ENCODE data around the gene ZNF500. TPM values are rescaled to one million over a fixed set of nuclear protein-coding genes. Genes with fewer than 3 reads are reported as not detected.

Gene ZNF500
- total and polyA plus RNA-seq, 10 of the 15 experiments (the other 5 are each of a cell fraction or from before 2014, with no cell fraction given): 0.99 to 13.1 (median 5.5) TPM

DNA sequence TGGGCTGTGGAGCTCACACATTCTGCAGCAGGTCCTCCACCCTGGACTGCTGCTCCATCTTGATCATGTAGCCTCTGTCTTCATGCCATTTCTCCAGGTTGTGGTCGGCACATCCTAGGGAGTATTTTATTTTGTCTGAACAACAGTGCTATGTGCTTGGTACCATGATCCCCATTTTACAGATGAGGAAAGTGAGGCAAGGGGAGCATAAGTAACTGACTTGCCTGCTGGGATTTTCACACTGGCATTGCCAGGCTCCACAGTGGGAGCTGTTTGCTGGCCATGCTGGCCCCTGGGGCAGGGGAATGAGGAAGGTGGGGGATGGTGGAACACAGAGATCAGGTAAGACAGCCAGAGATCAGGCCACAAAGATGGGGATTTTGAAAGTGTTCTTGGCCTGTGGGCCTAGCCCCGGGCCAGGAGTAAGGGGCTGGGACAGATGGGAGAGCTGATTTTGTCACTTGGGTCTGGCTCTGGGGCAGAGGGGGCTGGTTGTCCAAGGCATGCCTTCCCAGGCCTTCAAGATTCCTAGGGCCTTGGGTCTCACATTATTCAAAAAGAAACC is 9.3 kb upstream of the ZNF500 start:
- FAIRE-seq (no peak), ATAC-seq (no peak), DNase-seq (ENCODE audit: low read depth, low spot score) (no peak)
- Histone ChIP-seq H2AFZ (ENCODE audit: control insufficient read depth, low read depth, low read length) (no peak overlapping the region), H3K27me3 (replicated peaks in 1 of 2; ENCODE audit: control insufficient read depth in 2 of 2, insufficient read depth in 2 of 2, low read length in 1 of 2) (no peaks in the 10 kb centered on the region), H3K9ac (ENCODE audit: control insufficient read depth, insufficient read depth, low read length) (no peak overlapping the region), H4K20me1 (ENCODE audit: control insufficient read depth, insufficient read depth) (no peaks in the 10 kb centered on the region), H3K4me3 (no peak overlapping the region), H3K79me2 (ENCODE audit: control insufficient read depth, insufficient read depth, low read length) (no peaks in the 10 kb centered on the region), H3K9me3 (replicated peaks; ENCODE audit: control insufficient read depth, insufficient read depth, low read length) (no peaks in the 10 kb centered on the region), H3K36me3 (ENCODE audit: control insufficient read depth in 2 of 2, insufficient read depth in 2 of 2, low read length in 1 of 2) (no peaks in the 10 kb centered on the region), H3K4me2 (ENCODE audit: control insufficient read depth, insufficient read depth) (no peak overlapping the region), H3K4me1 (ENCODE audit: control insufficient read depth, insufficient read depth, low read length) (no peaks in the 10 kb centered on the region), H3K27ac (ENCODE audit: control insufficient read depth, insufficient read depth) (no peak overlapping the region)
- in situ Hi-C loops (cut with MboI) (no loop called here), intact Hi-C loops (cut with micrococcal nuclease; ENCODE audit: unreplicated experiment) (no loop called here)
- ChIA-PET SMC1A (ENCODE audit: uncharacterized antibody, unreplicated experiment) (no interaction called here), CTCF (no interaction called here), POLR2A (no interaction called here), RAD21 (ENCODE audit: unreplicated experiment) (no interaction called here)
- WGBS (ENCODE audit: insufficient coverage, insufficient replicate concordance, low lambda C conversion rate, missing lambda C conversion rate): 7% methylated on average over 2 of the region's 2 CpGs
- BruUV-seq (replicated peaks): no TSS peak
- TF ChIP-seq ZSCAN29 (IDR thresholded peaks at IDR 0.05) (no peak), NRF1 (conservative IDR thresholded peaks at IDR 0.05; ENCODE audit: low read depth, low read length) (no peak), IKZF1 (conservative IDR thresholded peaks at IDR 0.05) (no peak), POU2F2 (IDR thresholded peaks at IDR 0.05; ENCODE audit: borderline replicate concordance, low read depth, low read length) (no peak), ETV6 (conservative IDR thresholded peaks at IDR 0.05 in 1 of 2, IDR thresholded peaks at IDR 0.05 in 1 of 2; ENCODE audit: borderline replicate concordance in 1 of 2, low read depth in 1 of 2) (no peak), ZNF274 (IDR thresholded peaks at IDR 0.05; ENCODE audit: insufficient read depth, insufficient read length) (no peak)
- TF ChIP-seq, protein P1, sequence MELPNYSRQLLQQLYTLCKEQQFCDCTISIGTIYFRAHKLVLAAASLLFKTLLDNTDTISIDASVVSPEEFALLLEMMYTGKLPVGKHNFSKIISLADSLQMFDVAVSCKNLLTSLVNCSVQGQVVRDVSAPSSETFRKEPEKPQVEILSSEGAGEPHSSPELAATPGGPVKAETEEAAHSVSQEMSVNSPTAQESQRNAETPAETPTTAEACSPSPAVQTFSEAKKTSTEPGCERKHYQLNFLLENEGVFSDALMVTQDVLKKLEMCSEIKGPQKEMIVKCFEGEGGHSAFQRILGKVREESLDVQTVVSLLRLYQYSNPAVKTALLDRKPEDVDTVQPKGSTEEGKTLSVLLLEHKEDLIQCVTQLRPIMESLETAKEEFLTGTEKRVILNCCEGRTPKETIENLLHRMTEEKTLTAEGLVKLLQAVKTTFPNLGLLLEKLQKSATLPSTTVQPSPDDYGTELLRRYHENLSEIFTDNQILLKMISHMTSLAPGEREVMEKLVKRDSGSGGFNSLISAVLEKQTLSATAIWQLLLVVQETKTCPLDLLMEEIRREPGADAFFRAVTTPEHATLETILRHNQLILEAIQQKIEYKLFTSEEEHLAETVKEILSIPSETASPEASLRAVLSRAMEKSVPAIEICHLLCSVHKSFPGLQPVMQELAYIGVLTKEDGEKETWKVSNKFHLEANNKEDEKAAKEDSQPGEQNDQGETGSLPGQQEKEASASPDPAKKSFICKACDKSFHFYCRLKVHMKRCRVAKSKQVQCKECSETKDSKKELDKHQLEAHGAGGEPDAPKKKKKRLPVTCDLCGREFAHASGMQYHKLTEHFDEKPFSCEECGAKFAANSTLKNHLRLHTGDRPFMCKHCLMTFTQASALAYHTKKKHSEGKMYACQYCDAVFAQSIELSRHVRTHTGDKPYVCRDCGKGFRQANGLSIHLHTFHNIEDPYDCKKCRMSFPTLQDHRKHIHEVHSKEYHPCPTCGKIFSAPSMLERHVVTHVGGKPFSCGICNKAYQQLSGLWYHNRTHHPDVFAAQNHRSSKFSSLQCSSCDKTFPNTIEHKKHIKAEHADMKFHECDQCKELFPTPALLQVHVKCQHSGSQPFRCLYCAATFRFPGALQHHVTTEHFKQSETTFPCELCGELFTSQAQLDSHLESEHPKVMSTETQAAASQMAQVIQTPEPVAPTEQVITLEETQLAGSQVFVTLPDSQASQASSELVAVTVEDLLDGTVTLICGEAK (IDR thresholded peaks at IDR 0.05; ENCODE audit: borderline replicate concordance): no peak
- TF ChIP-seq, protein P2, sequence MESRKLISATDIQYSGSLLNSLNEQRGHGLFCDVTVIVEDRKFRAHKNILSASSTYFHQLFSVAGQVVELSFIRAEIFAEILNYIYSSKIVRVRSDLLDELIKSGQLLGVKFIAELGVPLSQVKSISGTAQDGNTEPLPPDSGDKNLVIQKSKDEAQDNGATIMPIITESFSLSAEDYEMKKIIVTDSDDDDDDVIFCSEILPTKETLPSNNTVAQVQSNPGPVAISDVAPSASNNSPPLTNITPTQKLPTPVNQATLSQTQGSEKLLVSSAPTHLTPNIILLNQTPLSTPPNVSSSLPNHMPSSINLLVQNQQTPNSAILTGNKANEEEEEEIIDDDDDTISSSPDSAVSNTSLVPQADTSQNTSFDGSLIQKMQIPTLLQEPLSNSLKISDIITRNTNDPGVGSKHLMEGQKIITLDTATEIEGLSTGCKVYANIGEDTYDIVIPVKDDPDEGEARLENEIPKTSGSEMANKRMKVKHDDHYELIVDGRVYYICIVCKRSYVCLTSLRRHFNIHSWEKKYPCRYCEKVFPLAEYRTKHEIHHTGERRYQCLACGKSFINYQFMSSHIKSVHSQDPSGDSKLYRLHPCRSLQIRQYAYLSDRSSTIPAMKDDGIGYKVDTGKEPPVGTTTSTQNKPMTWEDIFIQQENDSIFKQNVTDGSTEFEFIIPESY (IDR thresholded peaks at IDR 0.05): no peak
- TF ChIP-seq, protein P3, sequence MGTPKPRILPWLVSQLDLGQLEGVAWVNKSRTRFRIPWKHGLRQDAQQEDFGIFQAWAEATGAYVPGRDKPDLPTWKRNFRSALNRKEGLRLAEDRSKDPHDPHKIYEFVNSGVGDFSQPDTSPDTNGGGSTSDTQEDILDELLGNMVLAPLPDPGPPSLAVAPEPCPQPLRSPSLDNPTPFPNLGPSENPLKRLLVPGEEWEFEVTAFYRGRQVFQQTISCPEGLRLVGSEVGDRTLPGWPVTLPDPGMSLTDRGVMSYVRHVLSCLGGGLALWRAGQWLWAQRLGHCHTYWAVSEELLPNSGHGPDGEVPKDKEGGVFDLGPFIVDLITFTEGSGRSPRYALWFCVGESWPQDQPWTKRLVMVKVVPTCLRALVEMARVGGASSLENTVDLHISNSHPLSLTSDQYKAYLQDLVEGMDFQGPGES (IDR thresholded peaks at IDR 0.05): no peak
